GM12875 (cell line): ENCODE results near the gene GABRD.
"Not testable (repeated sequence)": the region's sequence is repeated elsewhere in the genome, so short reads cannot be mapped to it uniquely, and the experiment has no call there.

ENCODE experiments used
- H3K4me3 ChIP-seq: one replicate; pipeline ENCODE4 v1.5.1; 2011; ENCODE audit warnings: low read depth, low read length, control low read depth
- CTCF ChIP-seq: IDR thresholded peaks from 2 replicates; pipeline ENCODE4 v1.5.1; 2011; ENCODE audit warnings: low read depth, mild to moderate bottlenecking, control low read depth, inconsistent platforms, low read length, moderate library complexity, borderline replicate concordance; ENCODE audit not compliant: insufficient read depth

The GABRD gene

GRCh38 chr1:1980467-1981141 lies 38.5 kb upstream of the GABRD start:
- no peak for TF ChIP-seq CTCF
- H3K4me3 ChIP-seq, result no peak overlapping the region

GRCh38 chr1:1981142-1981500 lies 38.0 kb upstream of the GABRD start:
- TF ChIP-seq CTCF, result no peak

GRCh38 chr1:1981631-1982327 lies 37.4 kb upstream of the GABRD start:
- H3K4me3 ChIP-seq, result not testable (repeated sequence)

More at GRCh38 chr1:1981142-1981500, 38.0 kb upstream of the GABRD start:
- no peak overlapping the region for H3K4me3 ChIP-seq

GRCh38 chr1:1982379-1983232 lies 36.5 kb upstream of the GABRD start:
- no peak for TF ChIP-seq CTCF
- no peak overlapping the region for H3K4me3 ChIP-seq

GRCh38 chr1:1984560-1985070 lies 34.5 kb upstream of the GABRD start:
- H3K4me3 ChIP-seq, result no peak overlapping the region
- TF ChIP-seq CTCF, result no peak

GRCh38 chr1:1985375-1986050 lies 33.6 kb upstream of the GABRD start:
- TF ChIP-seq CTCF, result no peak
- no peak overlapping the region for H3K4me3 ChIP-seq
